Thyroid gland (tissue), 4 donors: ENCODE data around the gene WDCP.

Source experiments
- POLR2A ChIP-seq, 2 donors: fragments of 450-650 bp; IDR thresholded peaks; one replicate each; pipeline ENCODE4 v1.6.1; 2017; ENCODE audit warnings: antibody characterized with exemption in 2 of 2, mild to moderate bottlenecking in 2 of 2, moderate library complexity in 1 of 2
- TF ChIP-seq, protein P1 (sequence below), 6 experiments: fragments of 200-600 bp in 3 of 6; fragments of 450-650 bp in 3 of 6; sonication (generic) in 3 of 6; IDR thresholded peaks; one replicate each; pipeline ENCODE4 v1.5.1; 2016 to 2019; ENCODE audit warnings: antibody characterized with exemption in 6 of 6, mild to moderate bottlenecking in 2 of 6, inconsistent platforms in 1 of 6, moderate library complexity in 1 of 6

DNA sequence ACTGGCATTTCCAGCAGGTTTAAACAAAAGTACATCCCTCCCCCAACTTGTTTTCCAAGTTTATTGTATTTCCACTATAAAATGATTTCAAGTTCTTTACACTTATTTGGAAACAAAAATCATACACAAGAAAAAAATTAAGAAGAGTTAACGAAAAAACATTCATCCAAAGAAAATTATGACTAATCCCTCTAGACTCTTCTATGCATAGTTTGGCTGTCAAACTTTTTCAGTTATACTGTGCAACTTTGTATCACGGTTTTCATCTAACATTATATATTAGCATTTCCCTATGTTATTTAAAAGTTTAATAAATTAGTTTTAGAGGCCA, 627 bp downstream of the WDCP start:
- TF ChIP-seq POLR2A (IDR thresholded peaks at IDR 0.05) = no peak
- TF ChIP-seq, protein P1, sequence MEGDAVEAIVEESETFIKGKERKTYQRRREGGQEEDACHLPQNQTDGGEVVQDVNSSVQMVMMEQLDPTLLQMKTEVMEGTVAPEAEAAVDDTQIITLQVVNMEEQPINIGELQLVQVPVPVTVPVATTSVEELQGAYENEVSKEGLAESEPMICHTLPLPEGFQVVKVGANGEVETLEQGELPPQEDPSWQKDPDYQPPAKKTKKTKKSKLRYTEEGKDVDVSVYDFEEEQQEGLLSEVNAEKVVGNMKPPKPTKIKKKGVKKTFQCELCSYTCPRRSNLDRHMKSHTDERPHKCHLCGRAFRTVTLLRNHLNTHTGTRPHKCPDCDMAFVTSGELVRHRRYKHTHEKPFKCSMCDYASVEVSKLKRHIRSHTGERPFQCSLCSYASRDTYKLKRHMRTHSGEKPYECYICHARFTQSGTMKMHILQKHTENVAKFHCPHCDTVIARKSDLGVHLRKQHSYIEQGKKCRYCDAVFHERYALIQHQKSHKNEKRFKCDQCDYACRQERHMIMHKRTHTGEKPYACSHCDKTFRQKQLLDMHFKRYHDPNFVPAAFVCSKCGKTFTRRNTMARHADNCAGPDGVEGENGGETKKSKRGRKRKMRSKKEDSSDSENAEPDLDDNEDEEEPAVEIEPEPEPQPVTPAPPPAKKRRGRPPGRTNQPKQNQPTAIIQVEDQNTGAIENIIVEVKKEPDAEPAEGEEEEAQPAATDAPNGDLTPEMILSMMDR (IDR thresholded peaks at IDR 0.05) = no peak
